D341Med (cell line): Measurements from ENCODE around the gene ATG7.
A peak's percentile ranks its signal among the peaks of the same experiment; 100 is the strongest.
"Not testable (repeated sequence)": the region's sequence is repeated elsewhere in the genome, so short reads cannot be mapped to it uniquely, and the experiment has no call there.

Source experiments
- DNase-seq: peaks from one replicate; pipeline ENCODE4 v3.0.0; 2012; ENCODE audit warnings: low spot score

ATG7 gene

DNA sequence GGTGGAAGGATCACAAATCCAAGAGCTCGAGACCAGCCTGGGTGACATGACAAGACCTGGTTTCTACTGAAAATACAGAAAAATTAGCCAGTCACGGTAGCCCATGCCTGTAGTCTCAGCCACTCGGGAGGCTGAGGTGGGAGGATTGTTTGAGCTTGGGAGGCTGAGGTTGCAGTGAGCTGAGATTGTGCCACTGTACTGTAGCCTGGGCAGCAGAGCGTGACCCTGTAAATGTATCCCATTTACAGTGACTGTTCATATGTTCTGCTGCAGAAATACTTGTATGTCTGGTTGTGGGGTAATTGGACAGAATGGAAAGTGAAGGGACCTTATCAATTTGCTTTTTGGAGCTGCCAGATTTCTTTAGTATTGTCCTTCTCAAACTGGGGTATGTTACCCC lies 24.9 kb downstream of the ATG7 start:
- DNase-seq: no peak

DNA sequence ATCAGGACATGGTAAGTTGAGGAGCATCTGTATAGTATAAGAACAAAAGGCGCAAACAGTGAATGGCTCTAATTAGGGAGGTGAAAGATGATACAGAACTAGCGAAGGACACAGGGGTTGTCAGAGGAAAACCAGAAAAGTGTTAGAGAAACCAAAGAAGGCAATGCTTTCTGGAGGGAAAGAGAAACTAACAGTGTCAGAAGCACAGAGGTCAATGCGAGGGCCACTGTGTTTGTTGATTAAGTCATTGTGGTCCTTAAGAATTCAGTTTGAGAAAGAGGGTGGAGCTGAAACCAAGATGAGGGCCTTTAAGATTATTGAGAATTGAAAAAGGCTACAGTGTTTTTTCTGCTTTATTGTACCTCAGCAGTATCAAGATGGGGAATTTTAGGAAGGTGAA lies 28.8 kb downstream of the ATG7 start:
- no peak for DNase-seq

DNA sequence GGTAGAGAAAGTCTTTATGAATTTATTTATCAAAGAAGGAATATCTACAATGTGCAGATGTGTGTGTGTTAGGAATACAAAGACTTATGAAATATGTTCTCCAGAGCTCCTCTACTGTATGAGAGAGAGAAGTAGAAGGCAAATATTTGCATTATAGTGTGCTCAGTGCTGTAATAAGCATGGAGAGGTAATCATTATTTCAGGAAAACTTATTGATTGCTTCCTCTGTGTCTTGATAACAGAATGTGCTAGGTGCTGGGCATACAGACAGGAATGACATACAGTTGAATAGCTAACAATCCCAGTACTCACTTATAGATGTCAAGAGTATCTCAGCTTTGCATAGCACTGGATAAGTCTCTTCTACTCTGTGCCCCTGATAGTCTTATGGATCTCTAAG lies 30.2 kb downstream of the ATG7 start:
- DNase-seq: no peak

DNA sequence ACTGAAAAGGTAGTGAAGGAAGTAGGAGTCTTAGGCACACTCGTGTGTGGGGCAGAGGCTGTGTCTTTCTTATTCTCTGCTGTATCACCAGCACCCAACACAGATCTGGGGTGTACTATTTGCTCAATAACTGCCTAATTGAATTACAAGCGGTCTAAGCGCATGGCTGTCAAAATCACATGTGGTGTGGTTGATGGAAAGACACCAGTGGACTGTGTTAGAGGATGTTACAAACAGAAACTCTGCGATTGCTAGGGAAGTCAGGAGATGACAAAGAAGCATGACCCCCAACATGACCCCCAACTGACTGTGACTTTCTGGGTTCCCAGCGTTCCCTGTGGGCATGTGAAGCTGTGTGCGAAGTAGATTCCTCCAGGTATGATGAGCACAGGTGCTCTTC lies 32.0 kb downstream of the ATG7 start:
- no peak for DNase-seq

DNA sequence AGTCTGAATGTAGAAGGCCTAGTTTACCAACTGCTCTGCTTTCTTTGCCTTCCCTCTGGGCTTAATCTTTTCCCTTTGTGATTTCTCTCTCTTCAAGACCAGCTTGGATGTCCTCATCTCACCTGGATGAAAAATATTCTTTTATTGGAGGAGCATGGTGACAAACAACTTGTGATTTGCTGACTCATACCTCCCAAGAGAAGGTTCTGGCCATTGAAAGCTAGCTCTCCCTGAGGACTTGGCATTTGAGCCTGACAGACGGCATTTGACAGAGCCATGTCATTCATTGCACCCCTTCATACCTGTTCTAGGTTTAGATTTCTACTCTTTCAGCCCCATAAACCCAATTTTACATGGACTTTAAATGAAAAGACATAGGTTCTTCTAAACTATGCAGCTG lies 33.3 kb downstream of the ATG7 start:
- no peak for DNase-seq

DNA sequence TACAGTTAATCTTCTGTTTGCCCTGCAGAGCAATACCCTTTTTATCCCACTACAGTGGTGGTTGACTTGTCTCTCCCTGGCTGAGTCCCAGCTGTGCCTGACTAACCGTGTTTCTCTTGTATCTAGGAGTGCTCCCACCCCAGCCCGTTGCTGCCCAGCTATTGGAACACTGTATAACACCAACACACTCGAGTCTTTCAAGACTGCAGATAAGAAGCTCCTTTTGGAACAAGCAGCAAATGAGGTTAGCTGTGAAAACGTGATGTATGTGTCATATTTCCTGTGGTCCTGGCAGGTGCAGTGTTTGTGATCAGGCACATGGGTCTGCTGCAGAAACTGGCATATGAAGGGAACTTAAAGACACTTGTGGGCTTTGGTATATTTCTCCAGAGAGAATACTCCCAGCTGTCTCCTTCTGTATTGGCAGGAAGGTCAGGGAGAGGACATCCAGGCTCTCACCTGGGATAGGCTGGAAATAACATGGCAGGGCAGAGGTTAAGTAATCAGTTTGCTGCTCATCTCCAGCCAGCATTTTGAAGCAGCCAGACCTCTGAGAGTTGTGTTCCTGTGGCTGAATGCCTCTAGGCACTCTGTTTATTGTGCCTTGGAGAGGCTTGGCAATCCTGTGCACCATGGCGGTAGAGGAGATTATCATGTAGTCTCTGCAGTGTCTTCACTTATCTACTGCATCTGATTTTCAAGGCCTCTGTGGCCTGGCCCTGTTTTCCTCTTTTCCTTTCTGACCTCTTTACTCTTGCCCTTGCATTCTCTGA lies 34.8 kb downstream of the ATG7 start:
- DNase-seq: no peak

DNA sequence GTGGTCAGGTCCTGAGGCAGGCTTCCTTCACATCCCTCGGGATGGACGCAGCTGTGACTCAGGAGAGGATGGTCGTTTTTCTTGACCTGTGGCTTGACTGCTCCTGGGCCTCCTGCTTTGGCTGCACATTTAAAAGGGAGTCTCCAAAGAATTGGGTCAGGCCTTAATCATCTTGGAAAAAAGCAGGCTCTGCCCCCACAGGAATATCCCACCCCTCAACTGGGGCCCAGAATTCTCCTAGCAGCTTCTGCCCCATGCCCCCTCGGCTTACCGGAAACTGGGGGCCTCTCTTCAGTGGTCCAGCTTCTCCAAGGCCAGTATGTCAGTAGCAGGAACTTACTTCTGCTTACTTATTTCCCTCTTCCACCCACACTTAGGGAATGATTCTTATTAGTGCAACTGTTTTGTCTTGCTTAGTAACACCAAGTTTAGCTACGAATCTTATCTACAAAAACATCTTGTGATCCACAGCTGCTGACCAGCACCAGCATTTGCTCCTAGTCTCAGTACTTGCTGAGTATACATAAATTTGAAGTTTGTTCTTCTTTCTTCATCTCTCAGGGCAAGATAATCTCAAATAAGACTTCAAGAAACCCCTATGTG lies 35.7 kb downstream of the ATG7 start:
- DNase-seq: no peak

DNA sequence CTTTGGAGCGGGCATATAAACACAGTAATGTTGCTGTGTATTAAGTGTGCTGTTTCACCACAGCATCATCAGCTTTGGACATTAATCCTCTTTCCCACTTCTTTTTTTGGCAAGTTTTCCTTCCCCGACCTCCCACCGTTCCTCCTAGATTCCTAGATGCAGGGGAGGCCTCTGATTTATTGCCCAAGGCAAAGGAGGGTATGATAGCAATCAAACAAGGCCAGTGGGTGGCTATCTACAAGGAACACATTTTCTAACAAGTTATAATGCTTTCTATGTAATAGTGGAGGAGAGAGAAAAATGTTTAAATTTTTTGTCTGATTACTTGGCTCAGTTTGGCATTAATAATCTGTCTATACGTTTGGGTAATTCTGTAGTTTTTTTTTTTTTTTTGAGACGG lies 38.1 kb downstream of the ATG7 start:
- no peak for DNase-seq

DNA sequence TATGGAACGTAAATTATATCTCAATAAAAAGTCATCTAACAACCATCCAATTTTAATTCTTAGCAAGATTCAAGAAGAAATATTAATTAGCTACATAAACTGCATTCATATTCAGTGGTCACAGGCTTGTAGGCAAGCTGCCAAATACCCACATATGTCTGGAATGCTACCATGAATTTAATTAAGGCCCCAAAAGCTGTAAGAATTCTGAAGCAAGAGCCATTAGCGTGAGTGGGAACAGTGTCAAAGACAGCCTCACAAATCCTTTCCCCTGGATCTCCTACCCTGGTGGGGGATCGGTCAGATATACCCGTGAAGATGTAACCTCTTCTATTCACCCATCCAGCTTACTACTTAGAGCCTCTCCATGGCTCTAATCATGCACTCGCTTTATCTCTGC lies 40.0 kb downstream of the ATG7 start:
- no peak for DNase-seq

DNA sequence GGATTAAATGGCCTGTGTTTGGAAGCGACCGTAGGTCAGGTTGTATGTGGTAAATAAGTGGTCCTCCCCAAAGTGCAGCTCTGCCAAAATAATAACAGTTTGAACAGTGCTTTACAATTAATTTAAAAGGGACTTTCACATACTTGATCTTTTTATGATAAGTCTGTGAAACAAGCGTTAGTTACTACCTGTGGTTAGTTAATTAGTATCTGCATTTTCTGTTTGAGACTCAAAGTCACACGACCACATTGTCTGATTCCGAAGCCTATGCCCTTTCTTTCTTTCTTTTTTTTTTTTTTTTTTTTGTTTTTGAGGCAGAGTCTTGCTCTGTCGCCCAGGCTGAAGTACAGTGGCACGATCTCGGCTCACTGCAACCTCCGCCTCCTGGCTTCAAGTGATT lies 45.1 kb downstream of the ATG7 start:
- DNase-seq: no peak

DNA sequence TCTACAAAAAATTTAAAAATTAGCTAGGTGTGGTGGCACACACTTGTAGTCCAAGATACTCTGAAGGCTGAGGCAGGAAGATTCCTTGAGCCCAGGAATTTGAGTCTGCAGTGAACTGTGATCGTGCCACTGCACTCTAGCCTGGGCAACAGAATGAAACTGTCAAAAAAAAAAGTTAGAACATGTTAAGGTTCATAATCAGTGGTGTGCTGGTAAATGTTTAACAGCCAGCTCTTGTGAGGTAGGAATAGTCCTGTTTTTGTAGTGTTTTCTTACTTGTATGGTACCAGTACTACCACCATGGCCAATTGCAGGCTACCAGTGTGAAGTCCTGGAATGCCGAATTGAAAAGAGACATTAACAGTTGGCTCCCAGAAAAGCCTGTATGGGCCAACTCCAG lies 50.7 kb downstream of the ATG7 start:
- no peak for DNase-seq

DNA sequence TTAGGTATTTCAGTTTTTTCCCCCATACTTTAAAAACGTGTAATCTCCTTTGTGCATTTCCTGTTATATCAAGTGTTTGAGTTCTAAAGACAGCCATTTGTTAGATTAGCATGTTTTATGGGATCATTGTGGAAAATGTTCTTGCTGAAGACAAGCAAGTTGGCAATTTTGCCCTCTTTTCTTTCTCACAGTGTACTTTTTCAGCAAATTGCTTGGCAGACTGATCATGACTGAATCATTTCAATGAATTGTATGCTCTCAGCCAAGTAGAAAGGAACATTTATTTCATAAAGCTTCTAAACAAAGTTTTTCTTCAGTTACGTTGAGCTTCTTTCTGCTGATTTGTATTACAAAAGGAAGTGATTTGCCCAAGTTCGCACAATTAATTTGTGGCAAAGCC lies 51.6 kb downstream of the ATG7 start:
- DNase-seq: no peak

DNA sequence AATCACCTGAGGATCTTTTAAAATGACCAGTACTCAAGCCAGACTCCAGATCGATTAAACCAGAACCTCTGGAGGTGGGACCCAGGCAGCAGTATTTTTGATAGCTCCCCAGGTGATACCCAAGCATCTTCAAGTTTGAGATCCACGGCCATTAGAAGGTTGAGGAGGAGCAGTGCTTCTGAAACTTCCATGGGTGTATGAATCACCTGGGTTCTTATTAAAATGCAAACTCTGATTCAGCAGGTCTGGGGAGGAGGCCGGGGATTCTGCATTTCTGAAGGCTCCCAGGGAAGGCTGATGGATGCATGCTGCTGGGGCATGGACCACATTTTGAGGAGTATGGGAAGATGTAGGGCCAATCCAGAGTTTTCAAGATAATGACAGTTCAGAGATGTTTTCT lies 55.4 kb downstream of the ATG7 start:
- no peak for DNase-seq

DNA sequence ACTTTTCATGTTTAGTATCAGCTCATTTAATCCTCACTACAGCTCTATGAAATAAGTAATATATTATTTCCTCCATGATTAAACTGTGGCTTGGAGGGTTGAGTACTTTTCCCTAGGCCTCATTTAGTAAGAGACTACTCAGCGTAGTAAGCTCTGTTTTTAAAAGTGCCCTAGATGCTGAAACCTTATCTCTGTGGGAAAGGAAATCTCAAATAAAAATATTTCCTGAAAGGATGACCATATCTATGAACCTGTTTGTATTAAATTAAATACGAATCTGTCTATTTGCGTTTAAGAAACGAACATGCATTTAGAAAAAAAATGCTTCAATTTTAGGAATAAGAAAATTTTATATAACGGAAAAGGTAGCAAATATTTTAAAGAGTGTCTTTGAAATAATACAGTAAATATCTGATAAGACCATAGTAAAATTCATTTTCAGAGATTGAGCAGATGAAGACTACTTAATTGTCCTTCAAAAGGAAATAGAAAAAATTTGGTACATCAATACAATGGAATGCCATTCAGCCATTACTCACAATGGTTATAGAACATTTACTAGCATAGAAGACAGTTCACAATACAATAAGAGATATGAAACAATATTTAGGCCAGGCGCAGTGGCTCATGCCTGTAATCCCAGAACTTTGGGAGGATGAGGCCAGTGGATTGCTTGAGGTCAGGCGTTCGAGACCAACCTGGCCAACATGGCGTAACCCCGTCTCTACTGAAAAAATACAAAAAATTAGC lies 56.2 kb downstream of the ATG7 start:
- DNase-seq: no peak

DNA sequence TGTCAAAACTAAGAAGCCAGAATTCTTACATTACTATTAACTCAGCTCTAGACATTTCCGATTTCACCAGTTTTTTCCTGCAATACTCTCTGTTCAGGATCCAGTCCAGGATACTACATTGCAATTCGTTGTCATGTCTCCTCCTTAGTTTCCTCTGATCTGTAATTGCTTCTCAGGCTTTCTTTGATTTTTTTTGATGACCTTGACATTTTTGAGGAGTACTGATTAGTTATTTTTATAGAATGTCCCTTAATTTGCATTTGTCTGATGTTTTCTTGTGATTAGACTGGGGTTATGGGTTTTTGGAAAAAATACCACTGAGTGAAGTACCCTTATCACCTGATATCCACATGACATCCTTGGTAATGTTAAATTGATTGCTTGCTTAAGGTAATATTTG lies 57.6 kb downstream of the ATG7 start:
- DNase-seq: no peak

DNA sequence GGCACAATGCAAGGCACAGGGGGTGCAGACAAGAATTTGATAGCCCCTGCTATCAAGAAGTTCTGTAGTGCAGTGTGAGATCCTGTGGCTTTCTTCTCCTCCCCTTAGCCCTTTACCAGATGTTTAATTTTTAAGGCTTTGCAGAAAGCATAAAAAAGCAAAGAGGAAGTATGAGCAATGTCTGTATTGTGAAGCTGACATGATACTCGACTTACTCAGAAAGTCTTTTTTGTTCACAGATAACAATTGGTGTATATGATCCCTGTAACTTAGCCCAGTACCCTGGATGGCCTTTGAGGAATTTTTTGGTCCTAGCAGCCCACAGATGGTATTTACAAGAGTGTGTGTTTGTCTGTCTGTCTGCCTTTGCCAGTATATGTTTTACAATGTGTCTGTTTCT lies 58.9 kb downstream of the ATG7 start:
- DNase-seq: no peak

DNA sequence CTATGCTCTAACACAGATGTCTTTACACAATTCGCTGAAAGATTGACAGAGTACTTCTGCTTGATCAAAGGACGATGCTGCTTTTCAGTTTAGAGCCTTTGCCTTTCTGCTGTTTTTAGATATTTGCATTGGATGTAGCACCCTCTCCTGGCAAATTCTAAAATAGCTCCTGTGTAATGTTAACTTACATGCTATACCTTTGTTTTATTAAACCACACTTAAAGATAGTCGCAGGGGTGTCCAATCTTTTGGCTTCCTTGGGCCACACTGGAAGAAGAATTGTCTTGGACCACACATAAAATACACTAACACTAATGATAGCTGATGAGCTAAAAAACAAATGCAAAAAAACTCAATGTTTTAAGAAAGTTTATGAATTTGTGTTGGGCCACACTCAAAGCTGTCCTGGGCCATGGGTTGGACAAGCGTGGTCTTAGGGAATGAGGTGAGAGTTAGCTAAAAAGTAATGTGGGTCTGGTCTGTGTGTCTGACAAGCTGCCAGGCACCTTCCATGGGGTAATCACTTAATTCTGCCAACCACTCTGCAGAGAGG lies 62.9 kb downstream of the ATG7 start:
- peak; percentile 44 for DNase-seq

DNA sequence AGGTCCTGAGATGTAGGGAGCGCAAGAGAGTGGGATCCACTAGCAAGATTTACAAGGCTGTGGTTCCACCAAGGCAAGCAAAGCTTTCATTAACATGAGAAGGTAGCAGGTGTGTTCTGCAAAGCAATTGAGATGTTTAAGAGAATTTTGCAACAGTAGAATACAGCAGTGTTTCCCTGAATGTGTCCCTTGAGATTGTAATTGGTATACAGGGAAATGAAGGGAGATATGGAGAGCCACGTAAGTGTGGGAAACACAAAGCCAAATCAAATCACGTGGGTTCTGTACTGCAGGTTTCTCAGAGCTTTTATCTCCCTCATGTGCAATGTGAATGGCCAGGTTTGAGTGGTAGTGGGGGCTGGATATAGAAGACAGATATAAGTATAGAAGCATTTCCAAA lies 67.3 kb downstream of the ATG7 start:
- DNase-seq: no peak

DNA sequence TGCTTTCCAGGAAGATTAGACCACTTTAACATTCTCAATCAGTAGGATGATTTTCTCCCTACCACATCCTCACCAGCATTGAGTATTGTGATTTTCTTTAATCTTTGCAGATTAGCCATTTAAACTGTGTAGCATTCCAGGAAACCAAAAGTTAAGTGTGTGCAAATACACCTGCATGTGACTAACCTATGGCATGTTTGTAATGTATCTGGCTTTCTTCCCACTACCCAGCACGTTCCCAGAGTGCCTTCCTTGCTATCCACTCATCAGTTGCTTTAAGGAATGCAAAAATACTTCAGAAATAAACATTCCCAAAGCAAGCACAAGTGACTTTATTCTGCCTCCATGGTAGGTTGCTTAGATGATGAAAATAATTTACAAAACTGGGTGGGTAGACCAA lies 74.2 kb downstream of the ATG7 start:
- DNase-seq: no peak

DNA sequence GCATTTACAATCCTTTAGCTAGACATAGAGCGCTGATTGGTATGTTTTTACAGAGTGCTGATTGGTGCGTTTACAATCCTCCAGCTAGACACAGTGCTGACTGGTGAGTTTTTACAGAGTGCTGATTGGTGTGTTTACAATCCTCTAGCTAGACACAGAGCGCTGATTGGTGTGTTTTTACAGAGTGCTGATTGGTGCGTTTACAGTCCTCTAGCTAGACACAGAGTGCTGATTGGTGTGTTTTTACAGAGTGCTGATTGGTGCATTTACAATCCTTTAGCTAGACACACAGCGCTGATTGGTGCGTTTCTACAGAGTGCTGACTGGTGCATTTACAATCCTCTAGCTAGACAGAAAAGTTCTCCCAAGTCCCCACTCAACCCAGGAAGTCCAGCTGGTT lies 76.7 kb downstream of the ATG7 start:
- DNase-seq: not testable (repeated sequence)

DNA sequence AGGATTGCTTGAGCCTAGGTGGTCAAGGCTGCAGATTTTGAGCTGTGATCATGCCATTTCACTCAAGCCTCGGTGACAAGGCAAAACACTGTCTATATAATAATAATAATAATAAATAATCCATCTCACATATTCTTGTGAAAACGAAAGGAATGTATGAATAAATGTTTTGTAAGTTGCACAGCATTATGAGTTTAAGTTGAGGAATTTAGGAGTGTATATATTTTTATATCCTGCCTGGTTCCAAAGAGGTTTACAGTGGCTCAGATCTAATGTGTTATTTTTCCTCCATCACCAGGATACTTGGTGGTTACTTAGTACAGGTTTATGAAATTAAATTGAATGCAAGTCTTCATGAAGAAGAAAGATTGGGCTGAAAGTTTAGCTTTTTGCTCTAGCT lies 77.2 kb downstream of the ATG7 start:
- no peak for DNase-seq

DNA sequence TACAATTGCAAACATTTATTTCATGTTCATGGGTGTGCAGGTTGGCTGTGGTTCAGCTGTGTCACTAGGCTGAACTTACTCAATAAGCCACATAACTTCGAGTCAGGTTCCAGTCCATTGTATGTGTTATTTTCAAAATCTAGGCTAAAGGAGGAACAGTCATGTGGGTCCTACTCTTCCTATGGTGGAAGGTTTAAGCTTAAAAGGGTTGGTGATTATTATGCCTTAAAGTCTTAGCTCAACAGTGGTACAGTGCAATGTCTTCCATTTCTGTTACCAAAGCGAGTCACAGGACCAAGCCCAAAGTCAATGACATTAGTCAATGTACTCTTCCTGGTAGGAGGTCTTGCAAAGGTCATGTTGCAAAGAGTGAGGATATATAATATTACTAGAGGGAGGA lies 78.2 kb downstream of the ATG7 start:
- DNase-seq: no peak

DNA sequence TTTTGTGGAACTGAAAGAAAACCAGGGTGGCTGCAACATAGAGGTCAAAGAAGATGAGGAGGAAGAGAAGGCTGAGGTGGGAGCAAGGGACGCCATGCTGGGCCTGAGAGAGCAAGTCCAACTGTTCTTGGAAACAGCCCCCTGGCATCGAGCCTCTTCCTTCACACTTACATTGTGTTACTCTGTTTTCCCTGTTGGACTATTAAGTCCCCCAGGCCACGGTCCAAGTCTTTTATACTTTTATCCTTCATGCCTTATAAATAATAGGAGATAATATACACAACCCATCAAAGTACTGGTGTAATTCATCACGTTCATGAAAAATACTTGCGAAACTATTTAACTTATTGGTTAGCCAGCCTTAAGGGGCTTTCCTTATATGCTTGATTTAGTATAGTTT lies 79.3 kb downstream of the ATG7 start:
- DNase-seq: no peak
